ENCODE data around the gene COG1.

DNA sequence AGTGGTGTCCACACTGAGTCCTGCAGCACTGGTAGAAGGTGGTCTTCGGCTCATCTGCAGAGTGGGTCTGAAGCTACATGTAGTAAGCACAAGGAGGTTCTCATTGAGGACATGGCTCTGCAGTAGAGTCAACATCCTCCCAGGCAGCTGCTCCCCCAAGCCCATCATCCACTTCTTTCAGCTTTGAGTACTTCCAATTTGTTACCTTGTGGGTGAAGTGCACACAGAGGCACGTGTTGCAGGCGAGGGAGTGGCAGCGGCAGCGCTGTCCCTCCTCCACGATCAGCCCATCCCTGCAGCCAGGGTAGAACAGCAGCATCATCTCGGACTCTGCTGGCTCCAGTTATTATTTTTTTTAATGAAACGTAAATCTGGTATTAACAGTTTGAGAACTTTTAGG lies 29.8 kb upstream of the COG1 start:
- TF ChIP-seq YY1 (IDR thresholded peaks at IDR 0.05) (no peak), FOXA1 (IDR thresholded peaks at IDR 0.05) (no peak), GABPA (IDR thresholded peaks at IDR 0.05 in 1 of 2, conservative IDR thresholded peaks at IDR 0.05 in 1 of 2) (no peak), JUND (IDR thresholded peaks at IDR 0.05) (no peak), RAD21 (IDR thresholded peaks at IDR 0.05) (no peak), TAF1 (conservative IDR thresholded peaks at IDR 0.05) (no peak), RXRA (IDR thresholded peaks at IDR 0.05) (no peak), NR2F2 (IDR thresholded peaks at IDR 0.05) (no peak)
- TF ChIP-seq, protein P1, sequence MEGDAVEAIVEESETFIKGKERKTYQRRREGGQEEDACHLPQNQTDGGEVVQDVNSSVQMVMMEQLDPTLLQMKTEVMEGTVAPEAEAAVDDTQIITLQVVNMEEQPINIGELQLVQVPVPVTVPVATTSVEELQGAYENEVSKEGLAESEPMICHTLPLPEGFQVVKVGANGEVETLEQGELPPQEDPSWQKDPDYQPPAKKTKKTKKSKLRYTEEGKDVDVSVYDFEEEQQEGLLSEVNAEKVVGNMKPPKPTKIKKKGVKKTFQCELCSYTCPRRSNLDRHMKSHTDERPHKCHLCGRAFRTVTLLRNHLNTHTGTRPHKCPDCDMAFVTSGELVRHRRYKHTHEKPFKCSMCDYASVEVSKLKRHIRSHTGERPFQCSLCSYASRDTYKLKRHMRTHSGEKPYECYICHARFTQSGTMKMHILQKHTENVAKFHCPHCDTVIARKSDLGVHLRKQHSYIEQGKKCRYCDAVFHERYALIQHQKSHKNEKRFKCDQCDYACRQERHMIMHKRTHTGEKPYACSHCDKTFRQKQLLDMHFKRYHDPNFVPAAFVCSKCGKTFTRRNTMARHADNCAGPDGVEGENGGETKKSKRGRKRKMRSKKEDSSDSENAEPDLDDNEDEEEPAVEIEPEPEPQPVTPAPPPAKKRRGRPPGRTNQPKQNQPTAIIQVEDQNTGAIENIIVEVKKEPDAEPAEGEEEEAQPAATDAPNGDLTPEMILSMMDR (IDR thresholded peaks at IDR 0.05; ENCODE audit: low read depth, low read length, missing input control): no peak
- TF ChIP-seq, protein P2, sequence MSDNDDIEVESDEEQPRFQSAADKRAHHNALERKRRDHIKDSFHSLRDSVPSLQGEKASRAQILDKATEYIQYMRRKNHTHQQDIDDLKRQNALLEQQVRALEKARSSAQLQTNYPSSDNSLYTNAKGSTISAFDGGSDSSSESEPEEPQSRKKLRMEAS (IDR thresholded peaks at IDR 0.05): no peak
- TF ChIP-seq, protein P3, sequence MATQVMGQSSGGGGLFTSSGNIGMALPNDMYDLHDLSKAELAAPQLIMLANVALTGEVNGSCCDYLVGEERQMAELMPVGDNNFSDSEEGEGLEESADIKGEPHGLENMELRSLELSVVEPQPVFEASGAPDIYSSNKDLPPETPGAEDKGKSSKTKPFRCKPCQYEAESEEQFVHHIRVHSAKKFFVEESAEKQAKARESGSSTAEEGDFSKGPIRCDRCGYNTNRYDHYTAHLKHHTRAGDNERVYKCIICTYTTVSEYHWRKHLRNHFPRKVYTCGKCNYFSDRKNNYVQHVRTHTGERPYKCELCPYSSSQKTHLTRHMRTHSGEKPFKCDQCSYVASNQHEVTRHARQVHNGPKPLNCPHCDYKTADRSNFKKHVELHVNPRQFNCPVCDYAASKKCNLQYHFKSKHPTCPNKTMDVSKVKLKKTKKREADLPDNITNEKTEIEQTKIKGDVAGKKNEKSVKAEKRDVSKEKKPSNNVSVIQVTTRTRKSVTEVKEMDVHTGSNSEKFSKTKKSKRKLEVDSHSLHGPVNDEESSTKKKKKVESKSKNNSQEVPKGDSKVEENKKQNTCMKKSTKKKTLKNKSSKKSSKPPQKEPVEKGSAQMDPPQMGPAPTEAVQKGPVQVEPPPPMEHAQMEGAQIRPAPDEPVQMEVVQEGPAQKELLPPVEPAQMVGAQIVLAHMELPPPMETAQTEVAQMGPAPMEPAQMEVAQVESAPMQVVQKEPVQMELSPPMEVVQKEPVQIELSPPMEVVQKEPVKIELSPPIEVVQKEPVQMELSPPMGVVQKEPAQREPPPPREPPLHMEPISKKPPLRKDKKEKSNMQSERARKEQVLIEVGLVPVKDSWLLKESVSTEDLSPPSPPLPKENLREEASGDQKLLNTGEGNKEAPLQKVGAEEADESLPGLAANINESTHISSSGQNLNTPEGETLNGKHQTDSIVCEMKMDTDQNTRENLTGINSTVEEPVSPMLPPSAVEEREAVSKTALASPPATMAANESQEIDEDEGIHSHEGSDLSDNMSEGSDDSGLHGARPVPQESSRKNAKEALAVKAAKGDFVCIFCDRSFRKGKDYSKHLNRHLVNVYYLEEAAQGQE (IDR thresholded peaks at IDR 0.05): no peak
- TF ChIP-seq, protein P4, sequence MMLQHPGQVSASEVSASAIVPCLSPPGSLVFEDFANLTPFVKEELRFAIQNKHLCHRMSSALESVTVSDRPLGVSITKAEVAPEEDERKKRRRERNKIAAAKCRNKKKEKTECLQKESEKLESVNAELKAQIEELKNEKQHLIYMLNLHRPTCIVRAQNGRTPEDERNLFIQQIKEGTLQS (IDR thresholded peaks at IDR 0.05): no peak
- TF ChIP-seq, protein P5, sequence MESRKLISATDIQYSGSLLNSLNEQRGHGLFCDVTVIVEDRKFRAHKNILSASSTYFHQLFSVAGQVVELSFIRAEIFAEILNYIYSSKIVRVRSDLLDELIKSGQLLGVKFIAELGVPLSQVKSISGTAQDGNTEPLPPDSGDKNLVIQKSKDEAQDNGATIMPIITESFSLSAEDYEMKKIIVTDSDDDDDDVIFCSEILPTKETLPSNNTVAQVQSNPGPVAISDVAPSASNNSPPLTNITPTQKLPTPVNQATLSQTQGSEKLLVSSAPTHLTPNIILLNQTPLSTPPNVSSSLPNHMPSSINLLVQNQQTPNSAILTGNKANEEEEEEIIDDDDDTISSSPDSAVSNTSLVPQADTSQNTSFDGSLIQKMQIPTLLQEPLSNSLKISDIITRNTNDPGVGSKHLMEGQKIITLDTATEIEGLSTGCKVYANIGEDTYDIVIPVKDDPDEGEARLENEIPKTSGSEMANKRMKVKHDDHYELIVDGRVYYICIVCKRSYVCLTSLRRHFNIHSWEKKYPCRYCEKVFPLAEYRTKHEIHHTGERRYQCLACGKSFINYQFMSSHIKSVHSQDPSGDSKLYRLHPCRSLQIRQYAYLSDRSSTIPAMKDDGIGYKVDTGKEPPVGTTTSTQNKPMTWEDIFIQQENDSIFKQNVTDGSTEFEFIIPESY (IDR thresholded peaks at IDR 0.05): no peak

All from liver (tissue), 3 donors.